ENCODE measurements around the gene SPANXA1.
"Not testable (repeated sequence)": the region's sequence is repeated elsewhere in the genome, so short reads cannot be mapped to it uniquely, and the experiment has no call there.

SPANXA1 gene, protein sequence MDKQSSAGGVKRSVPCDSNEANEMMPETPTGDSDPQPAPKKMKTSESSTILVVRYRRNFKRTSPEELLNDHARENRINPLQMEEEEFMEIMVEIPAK

DNA sequence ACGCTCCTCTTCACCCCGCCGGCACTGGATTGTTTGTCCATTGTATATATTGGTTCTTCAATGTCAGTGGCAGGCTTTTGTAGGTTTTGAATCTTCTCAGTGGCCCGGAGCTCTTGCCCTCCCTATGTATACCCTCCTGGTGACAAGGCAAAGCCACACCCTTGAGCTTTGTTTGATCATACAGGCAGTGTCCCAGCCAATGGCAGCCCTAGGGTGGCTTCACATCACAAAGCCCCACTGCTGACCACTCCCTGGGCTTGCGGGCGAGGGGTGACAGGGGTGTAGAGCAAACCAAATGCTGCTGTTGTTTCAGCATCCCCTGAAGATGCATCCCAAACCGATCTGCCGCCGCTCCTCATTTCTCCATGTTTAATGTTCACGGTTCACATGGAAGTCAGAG lies at the start of gene SPANXA1:
Gene SPANXA1 (minus strand): TSS at position 101 of the 400 bp plus-strand sequence. CDS start 60 bp downstream, at position 41.
- not testable (repeated sequence) for H3K9me3 Mint-ChIP-seq; DNase-seq (ENCODE audit: low spot score); H3K4me1 Mint-ChIP-seq (ENCODE audit: low read depth); H3K4me3 Mint-ChIP-seq; H3K27me3 Mint-ChIP-seq (ENCODE audit: low read depth); H3K27ac Mint-ChIP-seq; H3K36me3 Mint-ChIP-seq (ENCODE audit: low read depth)

DNA sequence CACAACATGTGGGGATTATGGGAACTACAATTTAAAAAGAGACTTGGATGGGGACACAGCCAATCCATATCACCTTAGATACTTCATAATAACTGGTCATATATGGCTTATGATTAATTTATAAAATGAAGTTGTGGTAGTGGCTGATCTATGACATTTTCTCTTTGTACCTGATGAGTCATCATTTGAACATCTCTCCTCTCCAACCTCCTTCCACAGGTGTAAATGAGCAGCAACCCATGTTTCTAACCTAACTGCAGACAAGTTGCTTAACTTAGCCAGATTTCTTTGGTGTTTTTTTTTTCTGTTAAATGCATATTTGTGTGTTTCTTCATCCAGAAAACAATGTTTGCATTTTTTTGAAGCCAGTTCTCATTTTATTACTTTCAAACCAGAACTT lies 47.6 kb upstream of the SPANXA1 start:
- Mint-ChIP-seq H3K36me3 (ENCODE audit: low read depth) (no peaks in the 10 kb centered on the region), H3K9me3 (peaks cover 6% of the 10 kb centered on the region), H3K27ac (no peak overlapping the region), H3K27me3 (ENCODE audit: low read depth) (no peaks in the 10 kb centered on the region), H3K4me3 (no peak overlapping the region), H3K4me1 (ENCODE audit: low read depth) (no peaks in the 10 kb centered on the region)
- no peak for DNase-seq (ENCODE audit: low spot score)

DNA sequence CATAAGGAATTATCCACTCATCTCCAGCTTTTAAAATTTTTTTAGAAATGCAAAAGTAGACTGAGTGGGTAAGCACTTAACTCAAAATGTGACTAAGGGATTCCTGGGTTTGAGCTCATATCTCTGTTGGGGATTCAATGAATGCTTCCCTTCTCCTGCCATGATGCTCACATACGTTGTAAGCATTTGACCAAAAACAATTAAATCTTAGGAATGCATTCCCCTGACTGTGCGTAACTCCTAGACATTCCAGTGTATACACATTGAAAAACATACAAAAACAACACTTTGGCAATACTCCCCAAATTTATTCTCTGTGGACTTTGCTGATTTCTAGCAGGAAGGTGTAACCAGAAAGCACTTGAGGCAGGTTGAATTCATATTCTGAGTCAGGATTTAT lies 34.8 kb upstream of the SPANXA1 start:
- peaks cover 23% of the 10 kb centered on the region for H3K9me3 Mint-ChIP-seq
- H3K4me1 Mint-ChIP-seq (ENCODE audit: low read depth), result no peaks in the 10 kb centered on the region
- no peak overlapping the region for H3K27ac Mint-ChIP-seq
- H3K27me3 Mint-ChIP-seq (ENCODE audit: low read depth), result no peaks in the 10 kb centered on the region
- DNase-seq (ENCODE audit: low spot score), result no peak
- H3K36me3 Mint-ChIP-seq (ENCODE audit: low read depth), result no peaks in the 10 kb centered on the region
- no peak overlapping the region for H3K4me3 Mint-ChIP-seq

DNA sequence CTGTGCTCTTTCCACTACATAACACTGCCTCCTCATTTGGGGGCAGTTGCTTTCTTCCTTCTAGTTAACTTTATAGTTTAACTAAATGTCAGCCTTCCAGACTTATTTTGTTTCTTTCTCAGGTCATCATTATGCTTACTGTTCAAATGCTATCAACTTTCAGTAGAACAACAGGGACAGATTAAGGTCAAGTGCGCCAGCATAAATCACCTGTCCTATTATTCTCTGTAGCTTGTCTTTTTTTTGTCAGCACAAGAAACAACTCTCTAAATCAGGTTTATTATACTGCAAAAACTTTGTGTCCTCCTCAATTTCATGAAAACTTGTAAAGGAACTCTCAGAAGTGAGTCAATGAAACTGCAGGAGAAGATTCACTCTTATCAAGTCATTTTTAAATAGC lies 24.6 kb upstream of the SPANXA1 start:
- Mint-ChIP-seq H3K36me3 (ENCODE audit: low read depth) (no peaks in the 10 kb centered on the region), H3K4me1 (ENCODE audit: low read depth) (no peaks in the 10 kb centered on the region), H3K27me3 (ENCODE audit: low read depth) (no peaks in the 10 kb centered on the region), H3K27ac (no peak overlapping the region), H3K4me3 (no peak overlapping the region), H3K9me3 (peaks cover 13% of the 10 kb centered on the region)
- DNase-seq (ENCODE audit: low spot score), result no peak

DNA sequence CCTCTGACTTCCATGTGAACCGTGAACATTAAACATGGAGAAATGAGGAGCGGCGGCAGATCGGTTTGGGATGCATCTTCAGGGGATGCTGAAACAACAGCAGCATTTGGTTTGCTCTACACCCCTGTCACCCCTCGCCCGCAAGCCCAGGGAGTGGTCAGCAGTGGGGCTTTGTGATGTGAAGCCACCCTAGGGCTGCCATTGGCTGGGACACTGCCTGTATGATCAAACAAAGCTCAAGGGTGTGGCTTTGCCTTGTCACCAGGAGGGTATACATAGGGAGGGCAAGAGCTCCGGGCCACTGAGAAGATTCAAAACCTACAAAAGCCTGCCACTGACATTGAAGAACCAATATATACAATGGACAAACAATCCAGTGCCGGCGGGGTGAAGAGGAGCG lies 4.9 kb upstream of the SPANXA1 start, which contains the start of gene SPANXA2:
Gene SPANXA2 (plus strand): TSS at position 301 of the 400 bp plus-strand sequence. CDS start 60 bp downstream, at position 361.
- H3K9me3 Mint-ChIP-seq; H3K27ac Mint-ChIP-seq; H3K4me3 Mint-ChIP-seq; DNase-seq (ENCODE audit: low spot score); H3K4me1 Mint-ChIP-seq (ENCODE audit: low read depth); H3K36me3 Mint-ChIP-seq (ENCODE audit: low read depth); H3K27me3 Mint-ChIP-seq (ENCODE audit: low read depth): not testable (repeated sequence)

DNA sequence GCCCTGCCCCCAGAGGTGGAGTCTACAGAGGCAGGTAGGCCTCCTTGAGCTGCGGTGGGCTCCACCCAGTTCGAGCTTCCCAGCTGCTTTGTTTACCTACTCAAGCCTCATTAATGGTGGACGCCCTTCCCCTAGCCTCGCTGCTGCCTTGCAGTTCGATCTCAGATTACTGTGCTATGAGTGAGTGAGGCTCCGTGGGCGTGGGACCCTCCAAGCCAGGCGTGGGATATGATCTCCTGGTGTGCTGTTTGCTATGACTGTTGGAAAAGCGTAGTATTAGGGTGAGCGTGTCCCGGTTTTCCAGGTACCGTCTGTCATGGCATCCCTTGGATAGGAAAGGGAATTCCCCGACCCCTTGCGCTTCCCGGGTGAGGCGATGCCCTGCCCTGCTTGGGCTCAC lies 42.0 kb downstream of the SPANXA1 start:
- H3K27me3 Mint-ChIP-seq (ENCODE audit: low read depth); H3K27ac Mint-ChIP-seq; DNase-seq (ENCODE audit: low spot score); H3K4me1 Mint-ChIP-seq (ENCODE audit: low read depth); H3K9me3 Mint-ChIP-seq; H3K4me3 Mint-ChIP-seq; H3K36me3 Mint-ChIP-seq (ENCODE audit: low read depth): not testable (repeated sequence)

Data from T-helper 2 cell treated with Interferon-gamma antibody and Interleukin-4, amounts not matched to agents 5 μg/mL and 100 μg/mL, for 36 hours (primary cell).